Measurements from ENCODE around the gene TTLL11. TPM values are rescaled to one million over a fixed set of nuclear protein-coding genes. Genes with fewer than 3 reads are reported as not detected.

TTLL11 gene
- total RNA-seq, 1 donor, result 7.3 TPM

GRCh38 chr9:121779381-121780117 lies 313.6 kb downstream of the TTLL11 start:
- no peak overlapping the region for H3K4me3 ChIP-seq (ENCODE audit: low read depth, low read length)
- DNase-seq (ENCODE audit: low read depth), result no peak
- no peak for TF ChIP-seq CTCF (IDR thresholded peaks at IDR 0.05; ENCODE audit: insufficient read depth, low read length)

- no peak for TF ChIP-seq CTCF (IDR thresholded peaks at IDR 0.05; ENCODE audit: insufficient read depth, low read length)
- H3K4me3 ChIP-seq (ENCODE audit: low read depth, low read length), result no peak overlapping the region
- peak; percentile 8 for DNase-seq (ENCODE audit: low read depth)
Observed at GRCh38 chr9:121778252-121779225, 314.6 kb downstream of the TTLL11 start.

GRCh38 chr9:121776739-121777637 lies 316.1 kb downstream of the TTLL11 start:
- DNase-seq (ENCODE audit: low read depth), result no peak
- TF ChIP-seq CTCF (IDR thresholded peaks at IDR 0.05; ENCODE audit: insufficient read depth, low read length), result no peak

GRCh38 chr9:121776001-121776738 lies 316.9 kb downstream of the TTLL11 start:
- TF ChIP-seq CTCF (IDR thresholded peaks at IDR 0.05; ENCODE audit: insufficient read depth, low read length), result no peak
- no peak overlapping the region for H3K4me3 ChIP-seq (ENCODE audit: low read depth, low read length)
- DNase-seq (ENCODE audit: low read depth), result no peak

More at GRCh38 chr9:121776739-121777637, 316.1 kb downstream of the TTLL11 start:
- no peak overlapping the region for H3K4me3 ChIP-seq (ENCODE audit: low read depth, low read length)

GRCh38 chr9:121774715-121775613 lies 318.1 kb downstream of the TTLL11 start:
- no peak overlapping the region for H3K4me3 ChIP-seq (ENCODE audit: low read depth, low read length)
- no peak for TF ChIP-seq CTCF (IDR thresholded peaks at IDR 0.05; ENCODE audit: insufficient read depth, low read length)
- DNase-seq (ENCODE audit: low read depth), result no peak
